ENCODE results near the gene PPP1R26.

- TF ChIP-seq CTCF (IDR thresholded peaks at IDR 0.05), result no peak
- no peak for TF ChIP-seq POLR2A (IDR thresholded peaks at IDR 0.05)
Measured at GRCh38 chr9:135450956-135451355, 28.6 kb upstream of the PPP1R26 start.
